ENCODE data around the gene ALAS1. TPM values are rescaled to one million over a fixed set of nuclear protein-coding genes. Genes with fewer than 3 reads are reported as not detected.

Gene ALAS1
- total RNA-seq, 4 donors from 2014 or later = 70.1 to 101 (median 84.0) TPM

GRCh38 chr3:52242039-52242438 is 44.1 kb downstream of the ALAS1 start:
- WGBS, 2 donors (ENCODE audit: low coverage in 1 of 2) = 83 to 88% methylated on average over 1 of the region's 1 CpG
- no peaks in the 10 kb centered on the region for H3K36me3 ChIP-seq
- DNase-seq = no peak
- H3K27ac ChIP-seq = no peak overlapping the region
- H3K4me1 ChIP-seq = peaks cover 19 to 44% (median 35%) of the 10 kb centered on the region in 4 donors
- intact Hi-C loops (cut with DNase I; ENCODE audit: low total_unique reads) (no loop called here), in situ Hi-C loops (cut with MboI; ENCODE audit: low pct_ligation_motif_present in 1 of 4, low pct_unique_long_range_greater_than_20kb in 1 of 4, low sequenced_read_pairs in 3 of 4) (loop anchor here in 2 of 4 donors (25.0 kb wide), 1 partner anchor 95 kb away; no protein-coding TSS in a partner anchor)
- TF ChIP-seq EP300 (IDR thresholded peaks at IDR 0.05; ENCODE audit: low read depth) (no peak), POLR2A (IDR thresholded peaks at IDR 0.05) (no peak), POLR2AphosphoS5 (IDR thresholded peaks at IDR 0.05) (no peak), CTCF (IDR thresholded peaks at IDR 0.05) (no peak)
- H3K9me3 ChIP-seq = no peaks in the 10 kb centered on the region
- H3K4me3 ChIP-seq = no peak overlapping the region
- H3K27me3 ChIP-seq = no peaks in the 10 kb centered on the region

GRCh38 chr3:52243791-52244628 is 46.0 kb downstream of the ALAS1 start:
- Histone ChIP-seq H3K4me3 (no peak overlapping the region), H3K27ac (peak overlapping the region; percentile 83 to 92 (median 85)), H3K36me3 (no peaks in the 10 kb centered on the region), H3K4me1 (peaks cover 9 to 31% (median 21%) of the 10 kb centered on the region in 4 donors), H3K27me3 (no peaks in the 10 kb centered on the region), H3K9me3 (no peaks in the 10 kb centered on the region)
- intact Hi-C loops (cut with DNase I; ENCODE audit: low total_unique reads) (no loop called here), in situ Hi-C loops (cut with MboI; ENCODE audit: low pct_ligation_motif_present in 1 of 4, low pct_unique_long_range_greater_than_20kb in 1 of 4, low sequenced_read_pairs in 3 of 4) (loop anchor here in 2 of 4 donors (25.0 kb wide), 1 partner anchor 93 kb away; no protein-coding TSS in a partner anchor)
- DNase-seq = peak; percentile 34
- TF ChIP-seq EP300 (IDR thresholded peaks at IDR 0.05; ENCODE audit: low read depth) (no peak), POLR2AphosphoS5 (IDR thresholded peaks at IDR 0.05) (no peak), CTCF (IDR thresholded peaks at IDR 0.05) (no peak), POLR2A (IDR thresholded peaks at IDR 0.05) (no peak)
- WGBS, 2 donors (ENCODE audit: low coverage in 1 of 2) = 62% methylated on average over 9 of the region's 9 CpGs; no CpG with 5 or more reads in 1 of the 2 donors

GRCh38 chr3:52245322-52246263 is 47.6 kb downstream of the ALAS1 start, which contains the start of gene PPM1M:
TSS of gene PPM1M (plus strand) at chr3:52245759. CDS start at chr3:52245825, 66 bp downstream.
- intact Hi-C loops (cut with DNase I; ENCODE audit: low total_unique reads) (loop anchor here (1.0 kb wide), 1 partner anchor 38 kb away; no protein-coding TSS in a partner anchor), in situ Hi-C loops (cut with MboI; ENCODE audit: low pct_ligation_motif_present in 1 of 4, low pct_unique_long_range_greater_than_20kb in 1 of 4, low sequenced_read_pairs in 3 of 4) (loop anchor here in 2 of 4 donors (25.0 kb wide), 1 partner anchor 92 kb away; no protein-coding TSS in a partner anchor)
- Histone ChIP-seq H3K27ac (peak within 1 kb of the TSS; percentile 83 to 92 (median 85)), H3K4me1 (peaks cover 0 to 23% (median 11%) of the 10 kb centered on the region in 4 donors), H3K27me3 (no peaks in the 10 kb centered on the region), H3K9me3 (no peaks in the 10 kb centered on the region), H3K4me3 (peak within 1 kb of the TSS; percentile 33 to 62 (median 50)), H3K36me3 (no peaks in the 10 kb centered on the region)
- 7% methylated on average over 27 of the region's 98 CpGs; no CpG with 5 or more reads in 1 of the 2 donors for WGBS, 2 donors (ENCODE audit: low coverage in 1 of 2)
- TF ChIP-seq EP300 (IDR thresholded peaks at IDR 0.05; ENCODE audit: low read depth) = no peak
- TF ChIP-seq POLR2AphosphoS5 (IDR thresholded peaks at IDR 0.05) = no peak
- TF ChIP-seq POLR2A (IDR thresholded peaks at IDR 0.05) = no peak
- no peak for TF ChIP-seq CTCF (IDR thresholded peaks at IDR 0.05)
- DNase-seq = peak; percentile 67

All from transverse colon (tissue), 4 donors.